ENCODE measurements around the gene KRTAP3-2.

- TF ChIP-seq, protein P1, sequence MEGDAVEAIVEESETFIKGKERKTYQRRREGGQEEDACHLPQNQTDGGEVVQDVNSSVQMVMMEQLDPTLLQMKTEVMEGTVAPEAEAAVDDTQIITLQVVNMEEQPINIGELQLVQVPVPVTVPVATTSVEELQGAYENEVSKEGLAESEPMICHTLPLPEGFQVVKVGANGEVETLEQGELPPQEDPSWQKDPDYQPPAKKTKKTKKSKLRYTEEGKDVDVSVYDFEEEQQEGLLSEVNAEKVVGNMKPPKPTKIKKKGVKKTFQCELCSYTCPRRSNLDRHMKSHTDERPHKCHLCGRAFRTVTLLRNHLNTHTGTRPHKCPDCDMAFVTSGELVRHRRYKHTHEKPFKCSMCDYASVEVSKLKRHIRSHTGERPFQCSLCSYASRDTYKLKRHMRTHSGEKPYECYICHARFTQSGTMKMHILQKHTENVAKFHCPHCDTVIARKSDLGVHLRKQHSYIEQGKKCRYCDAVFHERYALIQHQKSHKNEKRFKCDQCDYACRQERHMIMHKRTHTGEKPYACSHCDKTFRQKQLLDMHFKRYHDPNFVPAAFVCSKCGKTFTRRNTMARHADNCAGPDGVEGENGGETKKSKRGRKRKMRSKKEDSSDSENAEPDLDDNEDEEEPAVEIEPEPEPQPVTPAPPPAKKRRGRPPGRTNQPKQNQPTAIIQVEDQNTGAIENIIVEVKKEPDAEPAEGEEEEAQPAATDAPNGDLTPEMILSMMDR (IDR thresholded peaks at IDR 0.05): no peak
- no peak for TF ChIP-seq POLR2A (IDR thresholded peaks at IDR 0.05)
Observed at GRCh38 chr17:41016578-41017215, 17.0 kb upstream of the KRTAP3-2 start.
